Measurements from ENCODE around the gene PBXIP1. TPM values are rescaled to one million over a fixed set of nuclear protein-coding genes. Genes with fewer than 3 reads are reported as not detected.

The PBXIP1 gene
- total RNA-seq, 1 donor from 2014 or later, result 29.9 TPM

DNA sequence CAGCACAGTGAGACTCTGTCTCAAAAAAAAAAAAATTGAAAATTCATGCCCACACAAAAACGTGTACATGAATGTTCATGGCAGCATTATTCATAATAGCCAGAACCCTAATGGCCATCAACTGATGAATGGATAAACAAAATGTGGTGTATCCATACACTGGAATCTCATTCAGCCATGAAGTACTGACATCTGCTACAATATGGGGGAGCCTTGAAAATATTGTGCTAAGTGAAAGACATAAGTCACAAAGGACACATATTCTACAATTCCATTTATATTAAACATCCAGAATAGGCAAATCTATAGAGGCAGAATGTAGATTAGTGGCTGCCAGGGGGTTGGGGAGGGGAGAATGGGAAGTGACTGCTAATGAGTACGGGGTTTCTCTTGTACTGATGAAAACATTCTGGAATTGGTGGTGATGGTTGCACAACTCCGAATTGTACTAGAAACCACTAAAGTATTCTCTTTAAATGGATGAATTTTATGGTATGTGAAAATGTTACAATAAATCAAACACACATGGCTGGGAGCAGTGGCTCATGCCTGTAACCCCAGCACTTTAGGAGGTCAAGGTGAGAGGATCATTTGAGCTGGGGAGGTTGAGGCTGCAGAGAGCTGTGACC is 52.8 kb downstream of the PBXIP1 start:
- TF ChIP-seq, protein P1, sequence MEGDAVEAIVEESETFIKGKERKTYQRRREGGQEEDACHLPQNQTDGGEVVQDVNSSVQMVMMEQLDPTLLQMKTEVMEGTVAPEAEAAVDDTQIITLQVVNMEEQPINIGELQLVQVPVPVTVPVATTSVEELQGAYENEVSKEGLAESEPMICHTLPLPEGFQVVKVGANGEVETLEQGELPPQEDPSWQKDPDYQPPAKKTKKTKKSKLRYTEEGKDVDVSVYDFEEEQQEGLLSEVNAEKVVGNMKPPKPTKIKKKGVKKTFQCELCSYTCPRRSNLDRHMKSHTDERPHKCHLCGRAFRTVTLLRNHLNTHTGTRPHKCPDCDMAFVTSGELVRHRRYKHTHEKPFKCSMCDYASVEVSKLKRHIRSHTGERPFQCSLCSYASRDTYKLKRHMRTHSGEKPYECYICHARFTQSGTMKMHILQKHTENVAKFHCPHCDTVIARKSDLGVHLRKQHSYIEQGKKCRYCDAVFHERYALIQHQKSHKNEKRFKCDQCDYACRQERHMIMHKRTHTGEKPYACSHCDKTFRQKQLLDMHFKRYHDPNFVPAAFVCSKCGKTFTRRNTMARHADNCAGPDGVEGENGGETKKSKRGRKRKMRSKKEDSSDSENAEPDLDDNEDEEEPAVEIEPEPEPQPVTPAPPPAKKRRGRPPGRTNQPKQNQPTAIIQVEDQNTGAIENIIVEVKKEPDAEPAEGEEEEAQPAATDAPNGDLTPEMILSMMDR (IDR thresholded peaks at IDR 0.05; ENCODE audit: partially characterized antibody, unreplicated experiment), result no peak
- Mint-ChIP-seq H3K27ac (ENCODE audit: unreplicated experiment) (no peak overlapping the region), H3K27me3 (ENCODE audit: unreplicated experiment) (peaks cover 5% of the 10 kb centered on the region), H3K4me3 (ENCODE audit: unreplicated experiment) (no peak overlapping the region), H3K4me1 (ENCODE audit: low read depth, unreplicated experiment) (no peaks in the 10 kb centered on the region), H3K36me3 (ENCODE audit: unreplicated experiment) (peaks cover 5% of the 10 kb centered on the region), H3K9me3 (ENCODE audit: unreplicated experiment) (peaks cover 6% of the 10 kb centered on the region)
- no peak for DNase-seq

DNA sequence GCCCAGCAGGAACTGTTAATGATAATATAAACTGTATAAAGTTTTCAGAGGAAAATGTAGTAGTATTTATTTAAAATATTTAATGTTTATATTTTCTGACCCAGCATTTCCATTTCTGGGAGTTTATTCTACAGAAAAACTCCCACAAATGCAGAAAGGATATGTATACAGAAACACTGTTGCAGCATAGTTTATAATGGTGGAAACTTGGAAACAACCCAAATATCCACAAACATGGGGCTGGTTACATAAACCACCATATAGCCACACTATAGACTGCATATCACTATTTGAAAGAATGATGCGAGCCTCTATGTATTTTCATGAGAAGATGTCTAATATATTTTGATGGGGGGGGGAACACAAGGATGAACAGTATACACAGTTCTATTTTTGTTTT is 54.3 kb downstream of the PBXIP1 start:
- no peaks in the 10 kb centered on the region for H3K4me1 Mint-ChIP-seq (ENCODE audit: low read depth, unreplicated experiment)
- no peak overlapping the region for H3K27ac Mint-ChIP-seq (ENCODE audit: unreplicated experiment)
- no peaks in the 10 kb centered on the region for H3K36me3 Mint-ChIP-seq (ENCODE audit: unreplicated experiment)
- TF ChIP-seq, protein P1 (IDR thresholded peaks at IDR 0.05; ENCODE audit: partially characterized antibody, unreplicated experiment), result no peak
- no peak for DNase-seq
- H3K27me3 Mint-ChIP-seq (ENCODE audit: unreplicated experiment), result peaks cover 2% of the 10 kb centered on the region
- H3K4me3 Mint-ChIP-seq (ENCODE audit: unreplicated experiment), result no peak overlapping the region
- H3K9me3 Mint-ChIP-seq (ENCODE audit: unreplicated experiment), result peaks cover 5% of the 10 kb centered on the region

DNA sequence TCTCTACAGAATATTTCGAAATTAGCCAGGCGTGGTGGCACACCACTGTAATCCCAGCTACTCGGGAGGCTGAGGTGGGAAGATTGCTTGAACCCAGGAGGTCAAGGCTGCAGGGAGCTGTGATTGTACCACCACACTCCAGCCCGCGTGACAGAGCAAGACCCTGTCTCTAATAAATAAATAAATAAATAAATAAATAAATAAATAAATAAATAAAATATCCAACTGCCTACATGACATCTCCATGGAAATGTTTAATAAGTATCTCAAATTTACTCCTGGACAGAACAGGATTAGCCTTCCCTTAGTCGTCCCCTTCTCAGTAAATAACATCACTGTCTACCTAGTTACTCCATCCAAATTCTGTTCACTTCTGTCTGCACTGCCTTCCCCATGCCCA is 56.9 kb downstream of the PBXIP1 start:
- H3K4me3 Mint-ChIP-seq (ENCODE audit: unreplicated experiment), result no peak overlapping the region
- TF ChIP-seq, protein P1 (IDR thresholded peaks at IDR 0.05; ENCODE audit: partially characterized antibody, unreplicated experiment), result no peak
- peaks cover 2% of the 10 kb centered on the region for H3K27me3 Mint-ChIP-seq (ENCODE audit: unreplicated experiment)
- H3K36me3 Mint-ChIP-seq (ENCODE audit: unreplicated experiment), result no peaks in the 10 kb centered on the region
- H3K4me1 Mint-ChIP-seq (ENCODE audit: low read depth, unreplicated experiment), result no peaks in the 10 kb centered on the region
- H3K27ac Mint-ChIP-seq (ENCODE audit: unreplicated experiment), result no peak overlapping the region
- DNase-seq, result no peak
- H3K9me3 Mint-ChIP-seq (ENCODE audit: unreplicated experiment), result peaks cover 5% of the 10 kb centered on the region

DNA sequence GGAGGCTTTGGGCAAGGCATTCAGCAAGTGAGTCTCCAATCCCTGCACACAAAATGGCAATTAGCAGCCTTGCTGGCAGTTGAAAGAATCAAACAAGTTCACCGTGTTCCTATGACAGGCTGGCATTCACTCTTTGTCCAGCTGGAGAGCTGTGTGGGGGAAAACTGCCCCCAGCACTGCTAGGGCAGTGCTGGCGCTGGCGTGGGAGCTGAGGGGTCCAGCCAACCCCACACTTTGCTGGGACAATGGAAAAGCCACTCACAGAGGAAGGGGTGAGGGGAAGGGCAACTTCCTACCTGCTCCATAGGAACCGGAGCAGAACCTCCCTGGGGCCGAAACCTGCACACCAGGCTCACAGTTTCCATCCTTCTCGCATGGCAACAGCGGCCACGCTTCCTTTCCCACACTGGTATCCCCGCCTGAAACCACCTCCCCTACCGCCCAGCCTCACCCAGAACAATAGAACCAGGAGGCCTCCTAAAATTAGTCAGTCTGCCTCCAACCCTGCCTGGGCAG is 59.1 kb downstream of the PBXIP1 start:
- no peak for DNase-seq
- Mint-ChIP-seq H3K4me1 (ENCODE audit: low read depth, unreplicated experiment) (no peaks in the 10 kb centered on the region), H3K4me3 (ENCODE audit: unreplicated experiment) (no peak overlapping the region), H3K9me3 (ENCODE audit: unreplicated experiment) (peaks cover 6% of the 10 kb centered on the region), H3K27ac (ENCODE audit: unreplicated experiment) (no peak overlapping the region), H3K27me3 (ENCODE audit: unreplicated experiment) (peaks cover 2% of the 10 kb centered on the region), H3K36me3 (ENCODE audit: unreplicated experiment) (no peaks in the 10 kb centered on the region)
- TF ChIP-seq, protein P1 (IDR thresholded peaks at IDR 0.05; ENCODE audit: partially characterized antibody, unreplicated experiment), result no peak

DNA sequence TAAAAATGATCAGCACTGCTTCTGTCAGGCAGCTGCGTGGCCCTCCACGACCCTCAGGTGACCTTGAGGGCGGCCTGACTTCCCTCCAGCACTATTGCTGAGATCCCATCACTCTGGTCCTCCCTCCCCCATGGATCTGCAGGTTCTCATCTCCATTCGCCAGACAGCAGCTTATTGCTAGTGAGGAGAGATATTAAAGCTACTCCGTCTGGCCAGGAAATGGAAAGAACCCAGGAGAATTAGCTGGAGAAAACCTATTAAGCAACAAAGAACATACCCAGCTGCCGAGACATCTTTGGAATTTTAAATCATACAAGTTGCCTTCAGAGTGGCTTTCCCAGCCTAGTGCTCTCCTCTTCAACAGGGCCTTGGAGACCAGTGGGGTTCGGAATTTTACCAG is 60.1 kb downstream of the PBXIP1 start:
- Mint-ChIP-seq H3K27ac (ENCODE audit: unreplicated experiment) (no peak overlapping the region), H3K36me3 (ENCODE audit: unreplicated experiment) (no peaks in the 10 kb centered on the region), H3K9me3 (ENCODE audit: unreplicated experiment) (peaks cover 6% of the 10 kb centered on the region), H3K4me3 (ENCODE audit: unreplicated experiment) (no peak overlapping the region), H3K27me3 (ENCODE audit: unreplicated experiment) (peaks cover 2% of the 10 kb centered on the region), H3K4me1 (ENCODE audit: low read depth, unreplicated experiment) (no peaks in the 10 kb centered on the region)
- TF ChIP-seq, protein P1 (IDR thresholded peaks at IDR 0.05; ENCODE audit: partially characterized antibody, unreplicated experiment), result no peak
- DNase-seq, result no peak

All from glutamatergic neuron (in vitro differentiated cells).